Hepatocyte (in vitro differentiated cells): ENCODE data around the gene SAPCD2.

ENCODE experiments used
- EZH2phosphoT487 ChIP-seq: fragments of 200-600 bp; sonication (generic); IDR thresholded peaks from one replicate; pipeline ENCODE4 v1.6.1; 2018; ENCODE audit warnings: antibody characterized with exemption, mild to moderate bottlenecking, low read depth, moderate library complexity; ENCODE audit not compliant: unreplicated experiment, severe bottlenecking
- TF ChIP-seq, protein P1 (sequence below): fragments of 200-600 bp; sonication (generic); IDR thresholded peaks from 2 replicates; pipeline ENCODE4 v1.5.1; 2016; ENCODE audit warnings: antibody characterized with exemption, mild to moderate bottlenecking; ENCODE audit not compliant: poor library complexity

DNA sequence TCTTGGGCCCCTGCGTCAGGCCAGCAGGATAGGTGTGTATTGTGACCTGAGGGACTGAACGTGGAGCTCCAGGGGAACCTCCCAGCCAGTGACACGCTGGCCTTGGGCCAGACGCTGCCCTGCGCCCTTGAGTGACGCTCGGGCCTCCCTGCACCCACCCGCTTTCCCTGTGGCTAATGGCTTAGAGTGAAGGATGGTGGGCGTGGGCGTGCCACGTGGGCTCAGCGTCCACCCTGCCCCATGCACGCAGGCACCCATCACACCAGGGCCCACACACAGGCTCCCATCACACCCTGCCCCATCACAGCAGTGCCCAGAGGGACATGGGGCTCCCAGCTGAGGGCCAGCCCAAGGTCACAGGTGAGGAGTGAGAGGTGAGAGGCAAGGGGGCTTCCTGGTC, 33.3 kb downstream of the SAPCD2 start:
- TF ChIP-seq, protein P1, sequence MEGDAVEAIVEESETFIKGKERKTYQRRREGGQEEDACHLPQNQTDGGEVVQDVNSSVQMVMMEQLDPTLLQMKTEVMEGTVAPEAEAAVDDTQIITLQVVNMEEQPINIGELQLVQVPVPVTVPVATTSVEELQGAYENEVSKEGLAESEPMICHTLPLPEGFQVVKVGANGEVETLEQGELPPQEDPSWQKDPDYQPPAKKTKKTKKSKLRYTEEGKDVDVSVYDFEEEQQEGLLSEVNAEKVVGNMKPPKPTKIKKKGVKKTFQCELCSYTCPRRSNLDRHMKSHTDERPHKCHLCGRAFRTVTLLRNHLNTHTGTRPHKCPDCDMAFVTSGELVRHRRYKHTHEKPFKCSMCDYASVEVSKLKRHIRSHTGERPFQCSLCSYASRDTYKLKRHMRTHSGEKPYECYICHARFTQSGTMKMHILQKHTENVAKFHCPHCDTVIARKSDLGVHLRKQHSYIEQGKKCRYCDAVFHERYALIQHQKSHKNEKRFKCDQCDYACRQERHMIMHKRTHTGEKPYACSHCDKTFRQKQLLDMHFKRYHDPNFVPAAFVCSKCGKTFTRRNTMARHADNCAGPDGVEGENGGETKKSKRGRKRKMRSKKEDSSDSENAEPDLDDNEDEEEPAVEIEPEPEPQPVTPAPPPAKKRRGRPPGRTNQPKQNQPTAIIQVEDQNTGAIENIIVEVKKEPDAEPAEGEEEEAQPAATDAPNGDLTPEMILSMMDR = no peak
- no peak for TF ChIP-seq EZH2phosphoT487
